Measurements from ENCODE around the gene KRTAP1-3.

Gene KRTAP1-3

GRCh38 chr17:41026715-41027471 lies 7.8 kb downstream of the KRTAP1-3 start, which contains the start of gene KRTAP1-5:
Gene KRTAP1-5 (minus strand): TSS chr17:41027208. CDS start chr17:41027155, 53 bp downstream.
- no peak for TF ChIP-seq L3MBTL2 (conservative IDR thresholded peaks at IDR 0.05)
- TF ChIP-seq FOXM1 (IDR thresholded peaks at IDR 0.05; ENCODE audit: borderline replicate concordance) = no peak
- no peak for TF ChIP-seq BHLHE40 (IDR thresholded peaks at IDR 0.05; ENCODE audit: borderline replicate concordance)
- no peak for TF ChIP-seq ELF4 (IDR thresholded peaks at IDR 0.05)
- TF ChIP-seq ARNT (IDR thresholded peaks at IDR 0.05) = no peak
- TF ChIP-seq LEF1 (IDR thresholded peaks at IDR 0.05; ENCODE audit: borderline replicate concordance) = no peak
- TF ChIP-seq ZNF384 (IDR thresholded peaks at IDR 0.05) = no peak
- TF ChIP-seq TARDBP (IDR thresholded peaks at IDR 0.05) = no peak
- TF ChIP-seq FOXA1 (IDR thresholded peaks at IDR 0.05) = no peak
- no peak for TF ChIP-seq SP1 (IDR thresholded peaks at IDR 0.05)
- no peak for TF ChIP-seq CTBP1 (IDR thresholded peaks at IDR 0.05; ENCODE audit: borderline replicate concordance)
- TF ChIP-seq NFRKB (IDR thresholded peaks at IDR 0.05) = no peak
- TF ChIP-seq, protein P1, sequence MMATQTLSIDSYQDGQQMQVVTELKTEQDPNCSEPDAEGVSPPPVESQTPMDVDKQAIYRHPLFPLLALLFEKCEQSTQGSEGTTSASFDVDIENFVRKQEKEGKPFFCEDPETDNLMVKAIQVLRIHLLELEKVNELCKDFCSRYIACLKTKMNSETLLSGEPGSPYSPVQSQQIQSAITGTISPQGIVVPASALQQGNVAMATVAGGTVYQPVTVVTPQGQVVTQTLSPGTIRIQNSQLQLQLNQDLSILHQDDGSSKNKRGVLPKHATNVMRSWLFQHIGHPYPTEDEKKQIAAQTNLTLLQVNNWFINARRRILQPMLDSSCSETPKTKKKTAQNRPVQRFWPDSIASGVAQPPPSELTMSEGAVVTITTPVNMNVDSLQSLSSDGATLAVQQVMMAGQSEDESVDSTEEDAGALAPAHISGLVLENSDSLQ (IDR thresholded peaks at IDR 0.05) = no peak
- no peak for TF ChIP-seq SUZ12 (IDR thresholded peaks at IDR 0.05)
- CTCF ChIA-PET = no interaction called here
- DNase-seq (ENCODE audit: extremely low spot score) = no peak
- POLR2A ChIA-PET = no interaction called here

- POLR2A ChIA-PET = no interaction called here
- CTCF ChIA-PET = no interaction called here
- TF ChIP-seq BHLHE40 (IDR thresholded peaks at IDR 0.05; ENCODE audit: borderline replicate concordance) (no peak), FOXM1 (IDR thresholded peaks at IDR 0.05; ENCODE audit: borderline replicate concordance) (no peak), ELF4 (IDR thresholded peaks at IDR 0.05) (no peak), FOXK2 (IDR thresholded peaks at IDR 0.05) (no peak), NFRKB (IDR thresholded peaks at IDR 0.05) (no peak), LEF1 (IDR thresholded peaks at IDR 0.05; ENCODE audit: borderline replicate concordance) (no peak), ARNT (IDR thresholded peaks at IDR 0.05) (no peak), SP1 (IDR thresholded peaks at IDR 0.05) (no peak), L3MBTL2 (conservative IDR thresholded peaks at IDR 0.05) (no peak)
- TF ChIP-seq, protein P1 (IDR thresholded peaks at IDR 0.05) = no peak
- DNase-seq (ENCODE audit: extremely low spot score) = no peak
Measured at GRCh38 chr17:41024697-41025096, 10.0 kb downstream of the KRTAP1-3 start.

- TF ChIP-seq HDGF (IDR thresholded peaks at IDR 0.05; ENCODE audit: borderline replicate concordance) = no peak
- TF ChIP-seq FOXK2 (IDR thresholded peaks at IDR 0.05) = no peak
- TF ChIP-seq ELF4 (IDR thresholded peaks at IDR 0.05) = no peak
- no peak for TF ChIP-seq ARNT (IDR thresholded peaks at IDR 0.05)
- TF ChIP-seq ZNF384 (IDR thresholded peaks at IDR 0.05) = no peak
- POLR2A ChIA-PET = no interaction called here
- DNase-seq (ENCODE audit: extremely low spot score) = no peak
- CTCF ChIA-PET = no interaction called here
Measured at GRCh38 chr17:41020336-41020735, 14.3 kb downstream of the KRTAP1-3 start.

DNA sequence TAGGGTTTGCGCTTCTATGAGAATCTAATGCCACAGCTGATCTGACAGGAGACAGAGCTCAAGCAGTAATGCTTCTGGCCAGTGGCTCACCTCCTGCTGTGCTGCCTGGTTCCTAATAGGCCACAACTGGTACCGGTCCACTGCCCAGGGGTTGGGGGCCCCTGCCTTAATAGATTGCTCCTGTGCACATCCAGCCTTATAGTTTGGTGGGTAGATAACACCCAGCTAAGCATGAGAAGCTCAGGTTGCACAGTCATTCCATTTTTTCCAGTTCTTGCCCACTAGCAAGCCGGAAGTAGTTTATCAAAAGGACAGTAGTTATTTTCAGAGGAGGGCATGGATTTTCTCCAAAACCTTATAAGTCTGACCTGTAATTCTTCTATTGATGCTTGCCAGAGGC lies 15.3 kb downstream of the KRTAP1-3 start:
- DNase-seq (ENCODE audit: extremely low spot score) = no peak
- POLR2A ChIA-PET = no interaction called here
- CTCF ChIA-PET = no interaction called here
- no peak for TF ChIP-seq ELF4 (IDR thresholded peaks at IDR 0.05)
- no peak for TF ChIP-seq CTBP1 (IDR thresholded peaks at IDR 0.05; ENCODE audit: borderline replicate concordance)
- no peak for TF ChIP-seq SUZ12 (IDR thresholded peaks at IDR 0.05)
- TF ChIP-seq FOXK2 (IDR thresholded peaks at IDR 0.05) = no peak
- no peak for TF ChIP-seq ZNF384 (IDR thresholded peaks at IDR 0.05)
- TF ChIP-seq TARDBP (IDR thresholded peaks at IDR 0.05) = no peak
- TF ChIP-seq L3MBTL2 (conservative IDR thresholded peaks at IDR 0.05) = no peak
- no peak for TF ChIP-seq HDGF (IDR thresholded peaks at IDR 0.05; ENCODE audit: borderline replicate concordance)

DNA sequence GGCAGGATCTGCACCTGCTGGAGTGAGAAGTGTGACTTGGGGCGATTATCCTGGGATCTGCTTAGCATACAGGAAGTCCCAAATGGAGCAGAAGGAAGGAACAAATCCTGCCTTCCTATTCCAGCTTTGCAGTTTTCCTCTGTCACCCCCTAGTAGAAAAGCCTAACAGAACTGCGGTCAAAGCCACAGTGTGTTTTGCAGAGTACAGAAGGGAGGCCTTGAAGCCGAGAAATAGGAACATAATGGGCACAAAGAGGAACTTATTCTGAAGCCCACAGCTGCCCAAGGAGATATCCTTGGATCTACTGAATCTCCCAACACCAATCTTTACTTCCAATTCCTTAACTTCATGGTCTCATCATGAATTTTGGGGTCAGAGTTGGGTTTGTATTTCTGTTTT lies 16.1 kb downstream of the KRTAP1-3 start:
- ChIA-PET CTCF (no interaction called here), POLR2A (no interaction called here)
- no peak for DNase-seq (ENCODE audit: extremely low spot score)
- no peak for TF ChIP-seq BHLHE40 (IDR thresholded peaks at IDR 0.05; ENCODE audit: borderline replicate concordance)
- TF ChIP-seq ZNF384 (IDR thresholded peaks at IDR 0.05) = no peak
- no peak for TF ChIP-seq LEF1 (IDR thresholded peaks at IDR 0.05; ENCODE audit: borderline replicate concordance)
- TF ChIP-seq L3MBTL2 (conservative IDR thresholded peaks at IDR 0.05) = no peak
- TF ChIP-seq HDGF (IDR thresholded peaks at IDR 0.05; ENCODE audit: borderline replicate concordance) = no peak
- no peak for TF ChIP-seq SUZ12 (IDR thresholded peaks at IDR 0.05)

DNA sequence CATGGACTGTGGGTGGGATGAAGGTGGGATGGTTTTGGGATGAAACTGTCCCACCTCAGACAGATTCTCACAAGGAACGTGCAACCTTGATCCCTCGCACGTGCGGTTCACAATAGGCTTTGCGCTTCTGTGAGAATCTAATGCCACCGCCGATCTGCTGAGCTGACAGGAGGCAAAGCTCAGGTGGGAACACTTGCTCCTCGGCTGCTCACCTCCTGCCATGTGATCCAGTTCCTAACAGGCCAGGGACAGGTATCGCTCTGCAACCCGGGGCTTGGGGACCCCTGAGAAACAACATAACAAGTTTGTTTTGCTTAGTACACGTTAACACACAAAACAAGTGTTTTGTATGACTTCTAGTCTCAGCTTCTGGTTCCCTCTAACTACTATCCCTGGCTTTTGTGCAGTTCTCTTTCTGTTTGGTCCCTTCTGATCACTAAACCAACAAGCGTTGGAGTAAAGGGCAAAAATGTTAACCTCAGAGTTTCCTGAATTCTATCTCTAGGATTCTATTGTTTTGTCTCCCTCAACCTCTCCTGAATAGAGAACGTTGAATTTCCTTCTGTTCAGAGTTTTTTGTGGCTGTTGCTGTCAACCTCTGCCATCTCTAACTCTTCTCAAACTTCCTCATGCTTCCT lies 18.0 kb downstream of the KRTAP1-3 start:
- no peak for DNase-seq (ENCODE audit: extremely low spot score)
- ChIA-PET POLR2A (no interaction called here), CTCF (interaction anchor here (0.6 kb wide), 1 partner anchor 491 kb away, joined by 3 read pairs; no protein-coding TSS in a partner anchor)
- no peak for TF ChIP-seq FOXK2 (IDR thresholded peaks at IDR 0.05)
- TF ChIP-seq SUZ12 (IDR thresholded peaks at IDR 0.05) = no peak
- TF ChIP-seq CTBP1 (IDR thresholded peaks at IDR 0.05; ENCODE audit: borderline replicate concordance) = no peak
- TF ChIP-seq HDGF (IDR thresholded peaks at IDR 0.05; ENCODE audit: borderline replicate concordance) = no peak
- TF ChIP-seq SP1 (IDR thresholded peaks at IDR 0.05) = no peak
- no peak for TF ChIP-seq L3MBTL2 (conservative IDR thresholded peaks at IDR 0.05)
- TF ChIP-seq TARDBP (IDR thresholded peaks at IDR 0.05) = no peak

- ChIA-PET CTCF (no interaction called here), POLR2A (no interaction called here)
- TF ChIP-seq L3MBTL2 (conservative IDR thresholded peaks at IDR 0.05) = no peak
- TF ChIP-seq ARNT (IDR thresholded peaks at IDR 0.05) = no peak
- no peak for TF ChIP-seq CTBP1 (IDR thresholded peaks at IDR 0.05; ENCODE audit: borderline replicate concordance)
- DNase-seq (ENCODE audit: extremely low spot score) = no peak
Measured at GRCh38 chr17:41015454-41015853, 19.2 kb downstream of the KRTAP1-3 start.

Measured in HEK293T (cell line).